RWPE1 (cell line): ENCODE data around the gene USH1G.

ENCODE experiments used
- CTCF ChIA-PET: fragments of 350-600 bp; sonication (Branson Sonifier 250); formaldehyde crosslinking; extraction: SDS; loops from one replicate; lab custom pipeline; 2021; lab: Yijun Ruan, JAX
- POLR2A ChIA-PET: fragments of 400-600 bp; formaldehyde crosslinking; extraction: SDS; loops from one replicate; lab custom pipeline; 2020; ENCODE audit warnings: antibody characterized with exemption; ENCODE audit not compliant: low non-redundant PET; lab: Yijun Ruan, JAX
- DNase-seq: peaks from one replicate; pipeline ENCODE4 v3.0.0; 2012; ENCODE audit warnings: low spot score
- H3K27ac ChIP-seq: fragments of 450-650 bp; 2 replicates; pipeline ENCODE4 v1.5.1; 2017
- CTCF ChIP-seq: fragments of 450-650 bp; conservative IDR thresholded peaks from 2 replicates; pipeline ENCODE4 v1.5.1; 2017; ENCODE audit warnings: low read depth, mild to moderate bottlenecking

The USH1G gene

DNA sequence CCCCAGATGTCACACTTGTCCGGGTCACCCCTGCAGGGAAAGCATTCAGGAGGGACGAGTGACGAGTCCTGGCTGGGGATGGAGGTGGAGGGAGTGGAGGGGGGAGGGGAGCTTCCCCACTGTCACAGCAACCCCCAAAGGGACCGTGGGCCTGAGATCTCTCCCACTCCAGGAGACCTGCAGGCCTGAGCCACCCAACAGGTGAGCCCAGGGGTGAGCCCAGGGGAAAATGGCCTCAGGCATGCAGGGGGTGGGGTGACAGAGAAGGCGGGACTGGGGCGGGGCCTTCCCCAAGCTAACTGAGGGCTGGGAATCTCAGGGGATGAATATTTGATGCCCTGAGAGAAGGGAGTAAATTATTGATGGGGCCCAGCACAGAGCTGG is 2.4 kb downstream of the USH1G start:
- peak overlapping the region; percentile 76 for H3K27ac ChIP-seq
- ChIA-PET POLR2A (no interaction called here), CTCF (interaction anchor here (0.7 to 7.8 kb wide), 5 partner anchors 37 to 150 kb away, joined by 3 to 113 read pairs (median 4); no protein-coding TSS in a partner anchor)
- peak; percentile 52 for DNase-seq
- no peak for TF ChIP-seq CTCF

- POLR2A ChIA-PET: no interaction called here
- peak overlapping the region; percentile 76 for H3K27ac ChIP-seq
- TF ChIP-seq CTCF: no peak
- CTCF ChIA-PET: interaction anchor here (1.0 to 7.8 kb wide), 4 partner anchors 38 to 92 kb away, joined by 3 to 113 read pairs (median 4); no protein-coding TSS in a partner anchor
- DNase-seq: no peak
These were observed 2.8 kb downstream of the USH1G start for GRCh38 chr17:74920306-74920620.

DNA sequence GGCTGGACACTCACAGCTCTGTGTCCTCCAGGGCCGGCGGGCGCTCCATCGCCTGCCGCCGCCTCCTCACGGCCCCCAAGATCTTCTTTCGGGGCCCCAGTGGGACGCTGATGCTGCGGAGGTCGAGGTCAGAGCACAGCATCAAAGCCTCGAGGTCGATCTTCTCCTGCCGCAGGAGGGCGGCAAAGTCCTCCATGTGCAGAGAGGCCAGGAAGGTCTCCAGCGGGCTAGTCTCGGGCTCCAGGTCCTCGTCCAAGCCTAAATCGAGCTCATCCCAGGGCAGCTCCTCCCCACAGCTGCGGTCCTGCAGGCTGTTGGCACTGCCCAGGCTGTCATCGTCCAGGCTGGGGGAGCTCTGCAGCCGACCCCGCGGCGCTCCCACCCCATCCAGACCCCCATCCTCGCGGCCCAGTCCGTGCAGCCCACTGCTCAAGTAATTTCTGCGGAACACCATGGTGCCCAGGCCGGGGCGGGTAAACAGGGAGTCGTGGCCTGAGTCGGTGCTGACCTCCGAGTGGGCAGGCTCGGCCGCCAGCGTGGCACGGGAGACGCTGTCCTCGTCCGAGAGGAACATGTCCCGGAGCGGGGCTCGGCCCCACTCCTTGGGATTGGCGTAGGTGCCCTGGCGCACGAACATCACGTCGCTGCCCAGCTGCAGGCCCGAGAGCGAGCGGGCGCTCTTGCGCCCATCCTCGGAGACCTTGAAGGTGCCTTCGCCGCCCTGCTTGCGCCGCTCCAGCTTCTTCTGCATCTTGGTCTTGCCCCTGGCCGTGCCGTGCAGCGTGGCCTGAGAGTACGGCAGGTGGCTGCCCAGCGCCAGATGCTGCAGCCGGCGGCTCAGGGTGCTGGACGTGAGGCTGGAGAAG is 3.4 kb downstream of the USH1G start:
- no peak for DNase-seq
- ChIA-PET POLR2A (interaction anchor here (0.6 kb wide), 1 partner anchor 127 kb away, joined by 3 read pairs; the partner anchor contains the start of gene ATP5PD), CTCF (interaction anchor here (1.0 to 7.8 kb wide), 3 partner anchors 38 to 87 kb away, joined by 4 to 113 read pairs (median 5); no protein-coding TSS in a partner anchor)
- no peak for TF ChIP-seq CTCF
- H3K27ac ChIP-seq: no peak overlapping the region; the same call in 1 of the 2 replicates

DNA sequence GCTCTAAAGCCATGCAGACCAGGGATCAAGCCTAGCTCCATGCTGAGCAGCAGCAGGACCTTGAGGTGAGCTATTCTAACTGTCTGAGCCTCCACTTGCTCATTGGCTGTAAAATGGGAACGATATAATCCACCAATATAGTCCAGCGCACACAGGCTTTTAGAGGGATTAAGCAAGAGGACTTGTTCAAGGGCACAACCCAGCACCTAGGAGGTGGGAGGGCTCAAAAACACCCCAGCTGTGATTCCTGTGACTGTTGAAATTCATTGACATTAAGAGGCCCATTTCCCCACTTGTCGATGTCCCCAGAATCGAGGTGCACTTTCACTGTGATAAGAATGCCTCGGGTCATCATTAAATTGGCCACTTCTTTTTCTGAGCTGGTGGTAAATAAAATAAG is 4.1 kb downstream of the USH1G start:
- ChIA-PET CTCF (no interaction called here), POLR2A (no interaction called here)

DNA sequence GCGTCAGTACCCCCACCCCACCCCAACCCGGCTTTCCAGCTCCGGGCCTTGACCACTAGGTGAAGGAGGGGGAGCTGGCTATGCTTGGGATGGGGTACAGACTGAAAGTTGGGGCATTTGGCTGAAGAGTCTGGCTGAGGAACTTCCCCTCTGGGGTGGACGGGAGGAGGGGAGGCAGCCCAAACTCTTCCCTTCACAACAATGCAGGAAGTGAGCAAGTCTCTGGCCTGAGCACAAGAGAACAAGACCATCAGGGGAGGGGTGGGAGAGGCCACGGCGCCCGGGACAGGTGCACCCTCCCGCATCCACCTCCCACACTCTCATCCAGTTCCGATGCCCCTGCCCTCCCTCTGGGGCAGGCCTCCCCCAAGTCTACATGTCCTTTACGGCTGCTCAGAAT is 5.6 kb downstream of the USH1G start:
- TF ChIP-seq CTCF: no peak
- CTCF ChIA-PET: no interaction called here
- POLR2A ChIA-PET: no interaction called here
- H3K27ac ChIP-seq: no peak overlapping the region
- no peak for DNase-seq

More for the DNA sequence above, 4.1 kb downstream of the USH1G start:
- no peak for DNase-seq
- no peak overlapping the region for H3K27ac ChIP-seq
- TF ChIP-seq CTCF: no peak

DNA sequence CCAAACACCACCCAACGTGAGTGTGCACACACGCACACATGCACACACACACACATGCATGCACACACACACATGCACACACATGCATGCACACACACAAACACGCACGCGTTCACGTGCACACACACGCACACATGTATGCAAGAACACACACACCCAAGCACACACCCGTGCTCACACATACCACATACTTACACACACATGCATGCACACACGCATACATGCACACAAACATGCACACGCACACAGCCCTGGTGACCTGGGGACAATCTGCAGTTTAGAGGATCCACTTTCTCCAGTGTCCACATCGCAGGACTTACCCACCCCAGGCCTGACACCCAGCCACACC is 6.2 kb downstream of the USH1G start:
- H3K27ac ChIP-seq: no peak overlapping the region
- no peak for DNase-seq
- TF ChIP-seq CTCF: no peak
- ChIA-PET POLR2A (no interaction called here), CTCF (interaction anchor here (0.5 to 0.6 kb wide), 3 partner anchors 11 to 589 kb away, joined by 3 read pairs; no protein-coding TSS in a partner anchor)
